K562 (cell line): ENCODE data around the gene FGGY. TPM values are rescaled to one million over a fixed set of nuclear protein-coding genes. Genes with fewer than 3 reads are reported as not detected.
A peak's percentile ranks its signal among the peaks of the same experiment; 100 is the strongest.

ENCODE experiments used
- ATAC-seq: fragments of 200-7000 bp; cut with Tn5 transposase; 3 replicates; pipeline ENCODE4 v1.9.1; 2020; ENCODE audit warnings: moderate library complexity
- BruUV-seq: library from RNA; stranded (reverse); fragments of 400-500 nt; replicated peaks from 2 replicates; lab custom pipeline; 2021; lab: Mats Ljungman, UMichigan
- CTCF ChIA-PET: fragments of 300-600 bp; formaldehyde crosslinking; extraction: SDS; loops from one replicate; lab custom pipeline; 2021; ENCODE audit warnings: low intra/inter-chr PET ratio; lab: Yijun Ruan, JAX
- POLR2A ChIA-PET: fragments of 300-600, 350-650 bp; sonication (Branson Sonifier 250); formaldehyde crosslinking; extraction: SDS; loops from one replicate; lab custom pipeline; 2021; ENCODE audit warnings: antibody characterized with exemption, inconsistent platforms; lab: Yijun Ruan, JAX
- DNase-seq, 4 experiments: peaks; one replicate each; pipeline versions ENCODE4 v3.0.0 to v3.0.0-alpha.2; 2011 to 2018; ENCODE audit warnings: low spot score in 3 of 4, mixed read lengths in 3 of 4; ENCODE audit errors: extremely low read depth in 1 of 4
- FAIRE-seq: peaks from 2 replicates; lab custom pipeline; 2011; peaks lifted over from hg19 to GRCh38; lab: Jason Lieb, UNC
- H2AFZ ChIP-seq: 2 replicates; pipeline ENCODE4 v1.6.0; 2011; ENCODE audit warnings: low read depth, low read length, control low read depth, inconsistent platforms
- H3K27ac ChIP-seq: fragments of 200-600 bp; 3 replicates; pipeline ENCODE4 v1.8.0; 2011; ENCODE audit warnings: low read depth, mild to moderate bottlenecking, control low read depth, inconsistent platforms, low read length, moderate library complexity, mixed read lengths; ENCODE audit errors: extremely low read depth
- H3K27me3 ChIP-seq, 2 experiments: fragments of 300-600 bp in 1 of 2; 2 replicates in 1 of 2; 3 replicates in 1 of 2; pipeline versions ENCODE4 v1.6.0 to v1.8.0; 2011; ENCODE audit warnings: inconsistent platforms in 2 of 2, low read length in 2 of 2, mild to moderate bottlenecking in 1 of 2, mixed read lengths in 1 of 2, moderate library complexity in 1 of 2; ENCODE audit not compliant: control insufficient read depth in 2 of 2, insufficient read depth in 2 of 2
- H3K36me3 ChIP-seq: fragments of 300-600 bp; 3 replicates; pipeline ENCODE4 v1.8.0; 2011; ENCODE audit warnings: mild to moderate bottlenecking, low read length, inconsistent platforms; ENCODE audit not compliant: control insufficient read depth, insufficient read depth
- H3K4me1 ChIP-seq, 2 experiments: fragments of 200-600 bp in 1 of 2; replicated peaks in 1 of 2; 2 replicates in 1 of 2; 3 replicates in 1 of 2; pipeline versions ENCODE4 v1.5.1 to v1.8.0; 2011; ENCODE audit warnings: inconsistent platforms in 2 of 2, low read length in 2 of 2, mild to moderate bottlenecking in 1 of 2, mixed read lengths in 1 of 2, moderate library complexity in 1 of 2; ENCODE audit not compliant: control insufficient read depth in 2 of 2, insufficient read depth in 2 of 2
- H3K4me2 ChIP-seq: 2 replicates; pipeline ENCODE4 v1.6.1; 2011; ENCODE audit warnings: low read length, control low read depth, inconsistent platforms, mixed read lengths; ENCODE audit not compliant: insufficient read depth
- H3K4me3 ChIP-seq: fragments of 200-600 bp; sonication (generic), shearing (Covaris generic); 2 replicates; pipeline ENCODE4 v1.5.1; 2016; ENCODE audit warnings: control low read depth, inconsistent platforms
- H3K79me2 ChIP-seq: fragments of 200-600 bp; 3 replicates; pipeline ENCODE4 v1.8.0; 2011; ENCODE audit warnings: low read length, inconsistent platforms; ENCODE audit not compliant: control insufficient read depth, insufficient read depth
- H3K9ac ChIP-seq, 2 experiments: 2 replicates each; pipeline versions ENCODE4 v1.6.0 to v1.6.1; 2011; ENCODE audit warnings: low read depth in 2 of 2, low read length in 2 of 2, control low read depth in 1 of 2, inconsistent platforms in 1 of 2, mild to moderate bottlenecking in 1 of 2, mixed read lengths in 1 of 2; ENCODE audit not compliant: insufficient read depth in 1 of 2
- H3K9me1 ChIP-seq: one replicate; pipeline ENCODE4 v1.6.0; 2011; ENCODE audit warnings: inconsistent platforms, mild to moderate bottlenecking, low read length, moderate library complexity; ENCODE audit not compliant: control insufficient read depth, insufficient read depth
- H3K9me3 ChIP-seq: replicated peaks from 2 replicates; pipeline ENCODE4 v1.5.1; 2011; ENCODE audit warnings: low read depth, low read length, inconsistent platforms; ENCODE audit not compliant: control insufficient read depth, insufficient read depth
- H4K20me1 ChIP-seq: replicated peaks from 2 replicates; pipeline ENCODE4 v1.6.1; 2011; ENCODE audit warnings: low read length, inconsistent platforms, mixed read lengths; ENCODE audit not compliant: control insufficient read depth, insufficient read depth
- CSDE1 ChIP-seq, 2 experiments: fragments of 450-650 bp; IDR thresholded peaks; 2 replicates each; pipeline ENCODE4 v1.6.1; 2016; ENCODE audit warnings: mild to moderate bottlenecking in 1 of 2
- NR2C2 ChIP-seq, 2 experiments: fragments of 200-800 bp in 1 of 2; sonication (Bioruptor generic) in 1 of 2; sonication (generic) in 1 of 2; formaldehyde crosslinking in 1 of 2; IDR thresholded peaks; 2 replicates each; pipeline versions ENCODE4 v1.6.1 to v1.8.0; 2016 to 2022; ENCODE audit warnings: mild to moderate bottlenecking in 1 of 2, missing compliant biosample characterization in 1 of 2, missing genetic modification characterization in 1 of 2, missing genetic modification reagents in 1 of 2
- SPI1 ChIP-seq: IDR thresholded peaks from 2 replicates; pipeline ENCODE4 v1.6.1; 2011; ENCODE audit warnings: low read depth, low read length, control low read depth, borderline replicate concordance
- XRCC4 ChIP-seq: IDR thresholded peaks from one replicate; pipeline ENCODE4 v1.6.1; 2011; ENCODE audit not compliant: insufficient read depth, insufficient read length; ENCODE audit errors: extremely low read depth
- WGBS: fragments of 100-300 bp; shearing (Covaris generic); methylation state at CpG from one replicate; pipeline ENCODE4 v1.1.6; 2016; ENCODE audit warnings: low coverage, mixed read lengths; ENCODE audit not compliant: insufficient coverage; ENCODE audit errors: missing lambda C conversion rate; 5-methylcytosine and 5-hydroxymethylcytosine counted together
- in situ Hi-C: fragments of 300-500 bp; cut with MboI; formaldehyde crosslinking; loops from 4 replicates; pipeline ENCODE4 v1.15.0; 2018; ENCODE audit warnings: inconsistent platforms, mixed read lengths
- intact Hi-C: fragments of 100-400 bp; cut with micrococcal nuclease; formaldehyde crosslinking; loops from 2 replicates; pipeline ENCODE4 v1.14.2; 2022
- polyA plus RNA-seq, 8 experiments: library from polyadenylated mRNA; depleted of rRNA in 4 of 8; stranded (reverse) in 5 of 8; unstranded in 3 of 8; fragments of >200 nt; fragmentation: Nextera tagmentation in 2 of 8; fragmentation: Illumina TruSeq in 1 of 8; extraction: Ambion mirVana in 2 of 8; extraction: Trizol in 1 of 8; gene quantifications; 2 replicates each; pipeline versions ENCODE4 v1.2.1 to v1.2.3, GENCODE V29; 2011 to 2014; ENCODE audit warnings: inconsistent platforms in 1 of 8, missing spikeins in 1 of 8
- total RNA-seq, 7 experiments: library from RNA; depleted of rRNA in 6 of 7; stranded (reverse); fragments of >200 nt in 6 of 7; fragmentation: Illumina TruSeq in 2 of 7; extraction: Trizol in 2 of 7; gene quantifications; 2 replicates each; pipeline versions ENCODE4 v1.2.1 to v1.2.3, GENCODE V29; 2011 to 2021; ENCODE audit warnings: low replicate concordance in 1 of 7
- TF ChIP-seq, protein P1 (sequence below): fragments of 450-650 bp; IDR thresholded peaks from 2 replicates; pipeline ENCODE4 v1.6.1; 2016; ENCODE audit warnings: low read depth, mild to moderate bottlenecking, moderate library complexity
- TF ChIP-seq, protein P2 (sequence below): fragments of 250-450 bp; sonication (Bioruptor Pico); IDR thresholded peaks from 2 replicates; pipeline ENCODE4 v1.8.0; 2022; ENCODE audit warnings: moderate library complexity, mild to moderate bottlenecking, inconsistent platforms
- TF ChIP-seq, protein P3 (sequence below): fragments of 250-450 bp; sonication (Bioruptor Pico); IDR thresholded peaks from 2 replicates; pipeline ENCODE4 v1.8.0; 2021; ENCODE audit warnings: mild to moderate bottlenecking, moderate library complexity

Gene FGGY
- total and polyA plus RNA-seq, 9 of the 15 experiments (the other 6 are each of a cell fraction or from before 2014, with no cell fraction given) = 9.7 to 19.2 (median 12.6) TPM

DNA sequence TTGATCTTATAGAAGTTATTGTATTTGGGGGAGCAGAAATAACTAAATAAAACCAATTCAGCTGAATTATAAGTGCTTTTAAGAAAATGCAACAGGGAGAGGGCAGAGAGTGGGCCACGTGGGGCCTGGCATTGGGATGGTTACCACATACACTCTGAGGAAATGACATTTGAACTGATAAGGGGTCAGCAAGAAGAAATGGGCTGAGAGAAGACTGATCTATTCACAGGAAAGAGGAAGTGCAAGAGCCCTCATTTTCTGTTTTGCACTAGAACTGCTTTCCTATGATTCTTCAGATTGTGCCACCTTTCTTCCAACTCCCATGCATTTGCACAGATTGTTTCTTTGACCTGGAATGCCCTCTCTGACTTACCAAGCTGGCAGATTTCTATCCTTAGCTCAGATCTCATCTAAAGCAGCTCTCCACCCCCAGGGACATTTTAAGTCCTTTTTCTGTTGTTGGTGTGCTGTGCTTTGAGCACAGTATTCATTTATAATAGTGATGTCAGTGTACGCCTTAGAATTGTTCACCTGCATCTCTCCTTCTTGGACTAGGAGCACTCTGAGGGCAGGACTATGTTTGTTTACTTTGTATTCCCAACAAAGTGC, 115.9 kb downstream of the FGGY start:
- Histone ChIP-seq H3K9me1 (no peaks in the 10 kb centered on the region), H3K4me1 (no peaks in the 10 kb centered on the region; a peak in 1 of 5 replicates), H3K36me3 (no peaks in the 10 kb centered on the region), H3K9ac (no peak overlapping the region), H4K20me1 (no peaks in the 10 kb centered on the region), H2AFZ (no peak overlapping the region), H3K27me3 (no peaks in the 10 kb centered on the region), H3K4me3 (no peak overlapping the region), H3K4me2 (no peak overlapping the region), H3K9me3 (no peaks in the 10 kb centered on the region), H3K27ac (no peak overlapping the region), H3K79me2 (no peaks in the 10 kb centered on the region)
- WGBS = 0% methylated on average over 2 of the region's 2 CpGs
- ATAC-seq (no peak), DNase-seq (no peak), FAIRE-seq (no peak)
- CTCF ChIA-PET = no interaction called here
- POLR2A ChIA-PET = no interaction called here
- intact Hi-C loops = no loop called here
- in situ Hi-C loops = no loop called here
- BruUV-seq = no TSS peak
- TF ChIP-seq, protein P1, sequence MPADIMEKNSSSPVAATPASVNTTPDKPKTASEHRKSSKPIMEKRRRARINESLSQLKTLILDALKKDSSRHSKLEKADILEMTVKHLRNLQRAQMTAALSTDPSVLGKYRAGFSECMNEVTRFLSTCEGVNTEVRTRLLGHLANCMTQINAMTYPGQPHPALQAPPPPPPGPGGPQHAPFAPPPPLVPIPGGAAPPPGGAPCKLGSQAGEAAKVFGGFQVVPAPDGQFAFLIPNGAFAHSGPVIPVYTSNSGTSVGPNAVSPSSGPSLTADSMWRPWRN = no peak
- TF ChIP-seq, protein P2, sequence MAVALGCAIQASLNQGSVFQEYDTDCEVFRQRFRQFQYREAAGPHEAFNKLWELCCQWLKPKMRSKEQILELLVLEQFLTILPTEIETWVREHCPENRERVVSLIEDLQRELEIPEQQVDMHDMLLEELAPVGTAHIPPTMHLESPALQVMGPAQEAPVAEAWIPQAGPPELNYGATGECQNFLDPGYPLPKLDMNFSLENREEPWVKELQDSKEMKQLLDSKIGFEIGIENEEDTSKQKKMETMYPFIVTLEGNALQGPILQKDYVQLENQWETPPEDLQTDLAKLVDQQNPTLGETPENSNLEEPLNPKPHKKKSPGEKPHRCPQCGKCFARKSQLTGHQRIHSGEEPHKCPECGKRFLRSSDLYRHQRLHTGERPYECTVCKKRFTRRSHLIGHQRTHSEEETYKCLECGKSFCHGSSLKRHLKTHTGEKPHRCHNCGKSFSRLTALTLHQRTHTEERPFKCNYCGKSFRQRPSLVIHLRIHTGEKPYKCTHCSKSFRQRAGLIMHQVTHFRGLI (CRISPR knock-in tag) = no peak
- TF ChIP-seq NR2C2 (CRISPR knock-in tag; IDR thresholded peaks at IDR 0.05) (no peak), NR2C2 (tag; IDR thresholded peaks at IDR 0.05) (peak; percentile 60; the same call in 1 of the 2 replicates), CSDE1 (IDR thresholded peaks at IDR 0.05) (no peak), SPI1 (peak; percentile 96), XRCC4 (no peak)
- TF ChIP-seq, protein P3, sequence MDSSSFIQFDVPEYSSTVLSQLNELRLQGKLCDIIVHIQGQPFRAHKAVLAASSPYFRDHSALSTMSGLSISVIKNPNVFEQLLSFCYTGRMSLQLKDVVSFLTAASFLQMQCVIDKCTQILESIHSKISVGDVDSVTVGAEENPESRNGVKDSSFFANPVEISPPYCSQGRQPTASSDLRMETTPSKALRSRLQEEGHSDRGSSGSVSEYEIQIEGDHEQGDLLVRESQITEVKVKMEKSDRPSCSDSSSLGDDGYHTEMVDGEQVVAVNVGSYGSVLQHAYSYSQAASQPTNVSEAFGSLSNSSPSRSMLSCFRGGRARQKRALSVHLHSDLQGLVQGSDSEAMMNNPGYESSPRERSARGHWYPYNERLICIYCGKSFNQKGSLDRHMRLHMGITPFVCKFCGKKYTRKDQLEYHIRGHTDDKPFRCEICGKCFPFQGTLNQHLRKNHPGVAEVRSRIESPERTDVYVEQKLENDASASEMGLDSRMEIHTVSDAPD (CRISPR knock-in tag) = no peak
